OCI-LY1 (cell line): ENCODE measurements around the gene FBXW4.

Experiments
- H2AFZ ChIP-seq: fragments of 200-600 bp; sonication (generic), shearing (Covaris generic); 2 replicates; pipeline ENCODE4 v1.6.0; 2014; ENCODE audit warnings: antibody characterized with exemption, mild to moderate bottlenecking, low read length
- H3F3A ChIP-seq: fragments of 200-600 bp; sonication (generic), shearing (Covaris generic); 2 replicates; pipeline ENCODE4 v1.6.0; 2014; ENCODE audit warnings: mild to moderate bottlenecking, antibody characterized with exemption, low read length, moderate library complexity; ENCODE audit not compliant: insufficient read depth
- H3K27ac ChIP-seq: fragments of 200-600 bp; sonication (generic); 2 replicates; pipeline ENCODE4 v1.5.1; 2014; ENCODE audit warnings: low read length, mixed run types, mild to moderate bottlenecking, low read depth; ENCODE audit not compliant: poor library complexity, severe bottlenecking
- H3K27me3 ChIP-seq: fragments of 200-600 bp; sonication (generic); 2 replicates; pipeline ENCODE4 v1.6.0; 2014; ENCODE audit warnings: antibody characterized with exemption, mild to moderate bottlenecking, low read length, moderate library complexity; ENCODE audit not compliant: insufficient read depth
- H3K36me3 ChIP-seq: fragments of 200-600 bp; sonication (generic); 2 replicates; pipeline ENCODE4 v1.6.1; 2014; ENCODE audit warnings: mild to moderate bottlenecking, antibody characterized with exemption, low read length, moderate library complexity, mixed read lengths; ENCODE audit not compliant: insufficient read depth
- H3K4me1 ChIP-seq: fragments of 200-600 bp; sonication (generic); 2 replicates; pipeline ENCODE4 v1.5.1; 2014; ENCODE audit warnings: mild to moderate bottlenecking, low read length, moderate library complexity; ENCODE audit not compliant: insufficient read depth, severe bottlenecking
- H3K4me2 ChIP-seq: fragments of 200-600 bp; sonication (generic), shearing (Covaris generic); 2 replicates; pipeline ENCODE4 v1.6.1; 2014; ENCODE audit warnings: low read length
- H3K4me3 ChIP-seq: fragments of 200-600 bp; sonication (generic); 2 replicates; pipeline ENCODE4 v1.5.1; 2014; ENCODE audit warnings: low read length, low read depth, mild to moderate bottlenecking, mixed read lengths; ENCODE audit not compliant: poor library complexity, severe bottlenecking
- H3K79me2 ChIP-seq: fragments of 200-600 bp; shearing (Covaris generic); 2 replicates; pipeline ENCODE4 v1.6.1; 2016; ENCODE audit warnings: mixed run types, low read length, mixed read lengths; ENCODE audit not compliant: insufficient read depth
- H3K9ac ChIP-seq: fragments of 200-600 bp; sonication (generic), shearing (Covaris generic); 2 replicates; pipeline ENCODE4 v1.6.1; 2014; ENCODE audit warnings: mild to moderate bottlenecking, low read length, mixed read lengths
- H3K9me2 ChIP-seq: fragments of 200-600 bp; sonication (generic), shearing (Covaris generic); 2 replicates; pipeline ENCODE4 v1.6.1; 2014; ENCODE audit warnings: low read depth, mild to moderate bottlenecking, low read length, mixed read lengths
- H3K9me3 ChIP-seq: fragments of 200-600 bp; shearing (Covaris generic); 2 replicates; pipeline ENCODE4 v1.6.1; 2014; ENCODE audit warnings: low read length, mixed read lengths
- H4K20me1 ChIP-seq: fragments of 200-600 bp; sonication (generic), shearing (Covaris generic); 2 replicates; pipeline ENCODE4 v1.6.0; 2016; ENCODE audit warnings: mild to moderate bottlenecking, low read length; ENCODE audit not compliant: insufficient read depth
- EZH2 ChIP-seq: fragments of 200-600 bp; sonication (generic), shearing (Covaris generic); IDR thresholded peaks from 2 replicates; pipeline ENCODE4 v1.8.0; 2017; ENCODE audit warnings: borderline replicate concordance, mixed run types, mild to moderate bottlenecking, antibody characterized with exemption, low read length, moderate library complexity, mixed read lengths
- TF ChIP-seq, protein P1 (sequence below): fragments of 200-600 bp; sonication (generic), shearing (Covaris generic); IDR thresholded peaks from 2 replicates; pipeline ENCODE4 v1.5.1; 2017; ENCODE audit warnings: mild to moderate bottlenecking, antibody characterized with exemption, low read length, moderate library complexity, mixed read lengths

Gene FBXW4, protein sequence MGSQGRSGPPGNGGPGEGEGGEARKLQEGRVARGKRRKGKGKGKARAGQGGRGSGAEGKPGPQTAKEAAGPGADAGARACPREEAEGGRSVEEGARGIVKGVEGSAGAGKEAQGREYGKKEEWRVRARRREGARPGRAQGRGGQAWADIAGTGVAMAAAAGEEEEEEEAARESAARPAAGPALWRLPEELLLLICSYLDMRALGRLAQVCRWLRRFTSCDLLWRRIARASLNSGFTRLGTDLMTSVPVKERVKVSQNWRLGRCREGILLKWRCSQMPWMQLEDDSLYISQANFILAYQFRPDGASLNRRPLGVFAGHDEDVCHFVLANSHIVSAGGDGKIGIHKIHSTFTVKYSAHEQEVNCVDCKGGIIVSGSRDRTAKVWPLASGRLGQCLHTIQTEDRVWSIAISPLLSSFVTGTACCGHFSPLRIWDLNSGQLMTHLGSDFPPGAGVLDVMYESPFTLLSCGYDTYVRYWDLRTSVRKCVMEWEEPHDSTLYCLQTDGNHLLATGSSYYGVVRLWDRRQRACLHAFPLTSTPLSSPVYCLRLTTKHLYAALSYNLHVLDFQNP

DNA sequence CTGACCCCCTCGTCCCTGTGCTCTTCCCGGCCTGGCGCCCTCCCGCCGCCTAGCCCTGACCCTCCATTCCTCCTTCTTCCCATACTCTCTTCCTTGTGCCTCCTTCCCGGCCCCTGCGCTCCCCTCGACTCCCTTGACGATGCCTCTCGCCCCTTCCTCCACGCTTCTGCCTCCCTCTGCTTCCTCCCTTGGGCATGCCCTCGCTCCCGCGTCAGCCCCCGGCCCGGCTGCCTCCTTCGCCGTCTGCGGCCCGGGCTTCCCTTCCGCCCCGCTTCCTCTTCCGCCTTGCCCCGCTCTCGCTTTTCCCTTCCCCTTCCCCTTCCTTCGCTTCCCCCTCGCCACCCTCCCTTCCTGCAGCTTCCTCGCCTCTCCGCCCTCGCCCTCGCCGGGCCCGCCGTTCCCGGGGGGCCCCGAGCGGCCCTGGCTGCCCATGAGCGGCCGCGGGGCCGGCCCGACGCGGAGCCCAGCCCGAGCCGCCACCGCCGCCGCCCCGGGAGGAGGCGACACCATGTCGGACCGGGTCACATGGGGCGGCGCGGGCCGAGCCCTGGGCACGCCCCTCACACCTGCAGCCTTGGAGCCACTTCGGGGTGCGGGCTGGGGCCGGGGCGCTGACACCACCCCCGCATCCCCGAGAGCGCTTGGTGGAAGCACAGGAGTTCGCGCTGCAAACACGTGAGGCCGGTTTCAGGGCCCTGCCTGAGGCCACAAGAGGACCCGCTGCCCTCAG lies at the start of gene FBXW4:
TSS of gene FBXW4 (minus strand) at position 497 of the 730 bp plus-strand sequence. CDS start at position 432, 65 bp downstream.
- no peaks in the 10 kb centered on the region for H3K9me2 ChIP-seq

DNA sequence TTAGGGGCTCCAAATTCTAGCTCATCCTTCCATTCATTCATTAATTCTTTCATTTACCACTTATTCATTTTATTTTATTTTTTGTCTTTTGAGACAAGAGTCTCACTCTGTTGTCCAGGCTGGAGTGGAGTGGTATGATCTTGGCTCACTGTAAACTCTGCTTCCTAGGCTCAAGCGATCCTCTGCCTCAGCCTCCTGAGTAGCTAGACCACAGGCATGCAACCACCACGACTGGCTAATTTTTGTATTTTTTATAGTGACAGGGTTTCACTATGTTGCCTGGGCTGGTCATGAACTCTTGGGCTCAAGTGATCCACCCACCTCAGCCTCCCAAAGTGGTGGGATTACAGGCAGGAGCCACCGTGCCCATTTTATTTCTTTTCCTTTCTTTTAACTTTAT lies 49.3 kb upstream of the FBXW4 start:
- no peak overlapping the region for H2AFZ ChIP-seq
- H3K9me2 ChIP-seq = no peaks in the 10 kb centered on the region
- H3K27ac ChIP-seq = no peak overlapping the region
- H3K27me3 ChIP-seq = no peaks in the 10 kb centered on the region
- no peak overlapping the region for H3K9ac ChIP-seq
- TF ChIP-seq, protein P1, sequence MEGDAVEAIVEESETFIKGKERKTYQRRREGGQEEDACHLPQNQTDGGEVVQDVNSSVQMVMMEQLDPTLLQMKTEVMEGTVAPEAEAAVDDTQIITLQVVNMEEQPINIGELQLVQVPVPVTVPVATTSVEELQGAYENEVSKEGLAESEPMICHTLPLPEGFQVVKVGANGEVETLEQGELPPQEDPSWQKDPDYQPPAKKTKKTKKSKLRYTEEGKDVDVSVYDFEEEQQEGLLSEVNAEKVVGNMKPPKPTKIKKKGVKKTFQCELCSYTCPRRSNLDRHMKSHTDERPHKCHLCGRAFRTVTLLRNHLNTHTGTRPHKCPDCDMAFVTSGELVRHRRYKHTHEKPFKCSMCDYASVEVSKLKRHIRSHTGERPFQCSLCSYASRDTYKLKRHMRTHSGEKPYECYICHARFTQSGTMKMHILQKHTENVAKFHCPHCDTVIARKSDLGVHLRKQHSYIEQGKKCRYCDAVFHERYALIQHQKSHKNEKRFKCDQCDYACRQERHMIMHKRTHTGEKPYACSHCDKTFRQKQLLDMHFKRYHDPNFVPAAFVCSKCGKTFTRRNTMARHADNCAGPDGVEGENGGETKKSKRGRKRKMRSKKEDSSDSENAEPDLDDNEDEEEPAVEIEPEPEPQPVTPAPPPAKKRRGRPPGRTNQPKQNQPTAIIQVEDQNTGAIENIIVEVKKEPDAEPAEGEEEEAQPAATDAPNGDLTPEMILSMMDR = no peak
- no peak for TF ChIP-seq EZH2
- H3K4me1 ChIP-seq = no peaks in the 10 kb centered on the region
- H3K9me3 ChIP-seq = no peaks in the 10 kb centered on the region
- H3K36me3 ChIP-seq = no peaks in the 10 kb centered on the region
- no peaks in the 10 kb centered on the region for H3K79me2 ChIP-seq
- no peak overlapping the region for H3K4me2 ChIP-seq
- no peak overlapping the region for H3K4me3 ChIP-seq
- H4K20me1 ChIP-seq = no peaks in the 10 kb centered on the region
- no peaks in the 10 kb centered on the region for H3F3A ChIP-seq

More for the DNA sequence above, at the start of gene FBXW4:
- Histone ChIP-seq H3K4me1 (peaks cover 46% of the 10 kb centered on the region), H3F3A (no peaks in the 10 kb centered on the region), H4K20me1 (no peaks in the 10 kb centered on the region), H3K27me3 (no peaks in the 10 kb centered on the region), H2AFZ (peak within 1 kb of the TSS; percentile 93), H3K9me3 (no peaks in the 10 kb centered on the region), H3K36me3 (no peaks in the 10 kb centered on the region; the same call in 1 of the 2 replicates), H3K27ac (peak within 1 kb of the TSS; percentile 76), H3K9ac (peak within 1 kb of the TSS; percentile 97), H3K79me2 (peaks cover 29% of the 10 kb centered on the region), H3K4me2 (peak within 1 kb of the TSS; percentile 93), H3K4me3 (peak within 1 kb of the TSS; percentile 96)
- TF ChIP-seq, protein P1 = no peak
- no peak for TF ChIP-seq EZH2

DNA sequence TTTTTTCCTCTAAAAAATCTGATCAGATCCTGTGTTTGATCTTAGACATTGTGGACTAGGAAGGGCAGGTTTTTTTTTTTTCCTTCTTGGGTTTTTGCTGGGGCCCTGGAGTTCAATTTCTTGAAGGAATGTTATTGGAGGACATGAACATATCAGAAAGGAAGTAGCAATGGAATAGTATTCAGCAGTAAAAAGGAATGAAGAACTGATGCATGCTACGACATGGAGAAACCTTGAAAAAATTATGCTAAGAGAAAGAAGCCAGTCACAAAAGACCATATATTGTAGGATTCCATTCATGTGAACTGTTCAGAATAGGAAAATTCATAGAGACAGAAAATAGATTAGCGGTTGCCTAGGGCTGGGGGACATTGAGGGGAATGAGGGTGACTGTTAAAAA lies 47.0 kb upstream of the FBXW4 start:
- Histone ChIP-seq H3K9me2 (no peaks in the 10 kb centered on the region), H3K27me3 (no peaks in the 10 kb centered on the region), H3K79me2 (no peaks in the 10 kb centered on the region), H3K9me3 (no peaks in the 10 kb centered on the region), H3F3A (no peaks in the 10 kb centered on the region), H3K9ac (no peak overlapping the region), H3K4me1 (no peaks in the 10 kb centered on the region), H3K4me3 (no peak overlapping the region), H3K4me2 (no peak overlapping the region), H4K20me1 (no peaks in the 10 kb centered on the region), H2AFZ (no peak overlapping the region), H3K27ac (no peak overlapping the region), H3K36me3 (no peaks in the 10 kb centered on the region)
- no peak for TF ChIP-seq EZH2
- TF ChIP-seq, protein P1 = no peak
